ENCODE results near the gene DBNDD1.

The DBNDD1 gene

GRCh38 chr16:89965447-89966225 lies 53.6 kb downstream of the DBNDD1 start:
- ChIA-PET CTCF (interaction anchor here (1.2 to 2.1 kb wide), 4 partner anchors 11 to 55 kb away, joined by 3 to 6 read pairs (median 4); no protein-coding TSS in a partner anchor), POLR2A (no interaction called here)
- TF ChIP-seq, protein P1, sequence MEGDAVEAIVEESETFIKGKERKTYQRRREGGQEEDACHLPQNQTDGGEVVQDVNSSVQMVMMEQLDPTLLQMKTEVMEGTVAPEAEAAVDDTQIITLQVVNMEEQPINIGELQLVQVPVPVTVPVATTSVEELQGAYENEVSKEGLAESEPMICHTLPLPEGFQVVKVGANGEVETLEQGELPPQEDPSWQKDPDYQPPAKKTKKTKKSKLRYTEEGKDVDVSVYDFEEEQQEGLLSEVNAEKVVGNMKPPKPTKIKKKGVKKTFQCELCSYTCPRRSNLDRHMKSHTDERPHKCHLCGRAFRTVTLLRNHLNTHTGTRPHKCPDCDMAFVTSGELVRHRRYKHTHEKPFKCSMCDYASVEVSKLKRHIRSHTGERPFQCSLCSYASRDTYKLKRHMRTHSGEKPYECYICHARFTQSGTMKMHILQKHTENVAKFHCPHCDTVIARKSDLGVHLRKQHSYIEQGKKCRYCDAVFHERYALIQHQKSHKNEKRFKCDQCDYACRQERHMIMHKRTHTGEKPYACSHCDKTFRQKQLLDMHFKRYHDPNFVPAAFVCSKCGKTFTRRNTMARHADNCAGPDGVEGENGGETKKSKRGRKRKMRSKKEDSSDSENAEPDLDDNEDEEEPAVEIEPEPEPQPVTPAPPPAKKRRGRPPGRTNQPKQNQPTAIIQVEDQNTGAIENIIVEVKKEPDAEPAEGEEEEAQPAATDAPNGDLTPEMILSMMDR (IDR thresholded peaks at IDR 0.05; ENCODE audit: control extremely low read depth, extremely low read depth, low read depth, missing control alignments) = no peak
- no peak for DNase-seq (ENCODE audit: extremely low spot score)

DNA sequence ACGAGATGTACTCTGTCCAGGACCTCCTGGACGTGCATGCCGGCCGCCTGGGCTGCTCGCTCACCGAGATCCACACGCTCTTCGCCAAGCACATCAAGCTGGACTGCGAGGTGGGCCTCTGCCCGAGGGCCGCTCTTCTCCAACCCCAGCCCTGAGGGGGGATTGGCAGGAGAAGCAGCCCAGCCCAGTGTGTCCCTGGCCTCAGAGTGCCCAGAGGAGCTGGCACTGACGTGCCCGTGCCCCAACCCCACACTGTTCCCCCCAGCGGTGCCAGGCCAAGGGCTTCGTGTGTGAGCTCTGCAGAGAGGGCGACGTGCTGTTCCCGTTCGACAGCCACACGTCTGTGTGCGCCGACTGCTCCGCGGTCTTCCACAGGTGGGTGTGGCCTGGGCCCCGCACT lies 55.1 kb downstream of the DBNDD1 start:
- ChIA-PET CTCF (no interaction called here), POLR2A (no interaction called here)
- no peak for DNase-seq (ENCODE audit: extremely low spot score)
- TF ChIP-seq, protein P1 (IDR thresholded peaks at IDR 0.05; ENCODE audit: control extremely low read depth, extremely low read depth, low read depth, missing control alignments) = no peak

GRCh38 chr16:89962754-89963498 lies 56.3 kb downstream of the DBNDD1 start:
- TF ChIP-seq, protein P1 (IDR thresholded peaks at IDR 0.05; ENCODE audit: control extremely low read depth, extremely low read depth, low read depth, missing control alignments) = no peak
- ChIA-PET POLR2A (interaction anchor here (0.6 kb wide), 1 partner anchor 730 kb away, joined by 4 read pairs; no protein-coding TSS in a partner anchor), CTCF (no interaction called here)
- no peak for DNase-seq (ENCODE audit: extremely low spot score)

DNA sequence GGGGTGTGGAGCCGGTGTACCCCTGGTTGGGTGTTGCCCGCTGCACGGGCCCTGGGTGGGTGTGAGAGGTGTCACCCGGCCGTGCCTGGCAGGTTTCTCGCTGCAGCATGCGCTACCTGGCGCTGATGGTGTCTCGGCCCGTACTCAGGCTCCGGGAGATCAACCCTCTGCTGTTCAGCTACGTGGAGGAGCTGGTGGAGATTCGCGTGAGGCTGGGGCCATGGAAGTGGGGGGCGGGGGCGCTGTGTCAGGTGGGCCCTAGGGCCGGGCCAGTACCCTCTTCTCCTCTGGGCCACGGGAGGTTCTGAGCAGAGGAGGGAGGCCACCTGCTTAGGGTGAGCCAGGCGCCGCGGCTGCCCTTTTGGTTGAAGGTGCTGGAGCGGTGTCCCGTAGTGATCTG lies 57.3 kb downstream of the DBNDD1 start:
- TF ChIP-seq, protein P1 (IDR thresholded peaks at IDR 0.05; ENCODE audit: control extremely low read depth, extremely low read depth, low read depth, missing control alignments) = no peak
- CTCF ChIA-PET = no interaction called here
- DNase-seq (ENCODE audit: extremely low spot score) = no peak
- POLR2A ChIA-PET = no interaction called here

- no peak for DNase-seq (ENCODE audit: extremely low spot score)
- ChIA-PET POLR2A (no interaction called here), CTCF (interaction anchor here (1.1 to 1.6 kb wide), 2 partner anchors 11 kb away, joined by 5 read pairs; no protein-coding TSS in a partner anchor)
- TF ChIP-seq, protein P1 (IDR thresholded peaks at IDR 0.05; ENCODE audit: control extremely low read depth, extremely low read depth, low read depth, missing control alignments) = no peak
These were observed 58.3 kb downstream of the DBNDD1 start for GRCh38 chr16:89960966-89961365.

GRCh38 chr16:89958596-89958995 lies 60.7 kb downstream of the DBNDD1 start:
- ChIA-PET CTCF (interaction anchor here (1.5 to 1.9 kb wide), 2 partner anchors 11 to 14 kb away, joined by 3 to 5 read pairs; no protein-coding TSS in a partner anchor), POLR2A (no interaction called here)
- TF ChIP-seq, protein P1 (IDR thresholded peaks at IDR 0.05; ENCODE audit: control extremely low read depth, extremely low read depth, low read depth, missing control alignments) = no peak
- no peak for DNase-seq (ENCODE audit: extremely low spot score)
